ENCODE measurements around the gene UGT2B11. TPM values are rescaled to one million over a fixed set of nuclear protein-coding genes. Genes with fewer than 3 reads are reported as not detected.
"Not testable (repeated sequence)": the region's sequence is repeated elsewhere in the genome, so short reads cannot be mapped to it uniquely, and the experiment has no call there.

The UGT2B11 gene
- total and polyA plus RNA-seq, 2 donors (not counting 1 experiment from before 2014, with no cell fraction given): not detected

- ATAC-seq (ENCODE audit: low read depth); H3K79me2 ChIP-seq (ENCODE audit: control insufficient read depth, insufficient read depth, low read length); H3K9me3 Mint-ChIP-seq (ENCODE audit: insufficient read depth); intact Hi-C loops (cut with micrococcal nuclease); H2AFZ ChIP-seq (ENCODE audit: insufficient read depth, low read depth, low read length, poor library complexity, severe bottlenecking); H3K36me3 ChIP-seq (replicated peaks in 1 of 2; ENCODE audit: control extremely low read depth in 1 of 2, control insufficient read depth in 1 of 2, extremely low read depth in 1 of 2, insufficient read depth in 2 of 2, low read length in 1 of 2); H3K4me1 Mint-ChIP-seq; H3K4me1 ChIP-seq (ENCODE audit: control insufficient read depth in 2 of 2, insufficient read depth in 2 of 2, low read length in 2 of 2); H3K9ac ChIP-seq (ENCODE audit: low read length); H4K20me1 ChIP-seq (ENCODE audit: control insufficient read depth, insufficient read depth, low read length, poor library complexity, severe bottlenecking); H3K9me3 ChIP-seq (ENCODE audit: control extremely low read depth in 1 of 3, control insufficient read depth in 2 of 3, insufficient read depth in 1 of 3, low read length in 2 of 3); POLR2A ChIA-PET; H3K27me3 Mint-ChIP-seq; H3K4me3 Mint-ChIP-seq; H3K27ac ChIP-seq (ENCODE audit: low read length in 2 of 2); DNase-seq; H3K27me3 ChIP-seq (replicated peaks in 1 of 4; ENCODE audit: control extremely low read depth in 1 of 4, control insufficient read depth in 3 of 4, insufficient read depth in 4 of 4, low read length in 3 of 4); H3K27ac Mint-ChIP-seq; CTCF ChIA-PET; H3K4me2 ChIP-seq (replicated peaks; ENCODE audit: low read depth, low read length, poor library complexity, severe bottlenecking); H3K4me3 ChIP-seq (ENCODE audit: control extremely low read depth in 1 of 5, extremely low read depth in 1 of 5, insufficient read depth in 1 of 5, low read depth in 2 of 5, low read length in 4 of 5): not testable (repeated sequence)
- 68% methylated on average over 2 of the region's 3 CpGs for WGBS (ENCODE audit: insufficient coverage)
Measured at GRCh38 chr4:69242562-69243240, 28.2 kb upstream of the UGT2B11 start.

DNA sequence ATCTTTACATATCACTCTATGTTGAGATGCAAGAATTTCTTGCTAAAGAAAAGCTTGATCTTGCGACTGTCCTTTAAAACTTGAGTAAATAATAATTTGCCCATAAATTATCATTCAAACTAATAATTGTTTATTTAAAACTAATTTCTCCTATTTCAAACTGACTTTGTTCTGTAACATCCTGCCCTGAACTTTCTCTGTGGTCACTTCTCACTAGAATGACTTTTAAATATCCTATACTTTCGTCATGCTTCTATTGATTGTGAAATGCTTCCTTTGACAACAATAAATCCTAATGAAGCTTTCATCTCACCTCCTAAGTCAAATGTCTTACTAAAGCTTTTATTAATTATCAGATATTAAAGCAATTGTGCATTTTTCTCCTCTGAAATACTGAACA, 27.2 kb upstream of the UGT2B11 start:
- H3K27me3 ChIP-seq (replicated peaks in 1 of 4; ENCODE audit: control extremely low read depth in 1 of 4, control insufficient read depth in 3 of 4, insufficient read depth in 4 of 4, low read length in 3 of 4); H3K27ac Mint-ChIP-seq; H3K4me1 ChIP-seq (ENCODE audit: control insufficient read depth in 2 of 2, insufficient read depth in 2 of 2, low read length in 2 of 2); H3K4me2 ChIP-seq (replicated peaks; ENCODE audit: low read depth, low read length, poor library complexity, severe bottlenecking); H3K4me3 Mint-ChIP-seq; H2AFZ ChIP-seq (ENCODE audit: insufficient read depth, low read depth, low read length, poor library complexity, severe bottlenecking); ATAC-seq (ENCODE audit: low read depth); H3K4me3 ChIP-seq (ENCODE audit: control extremely low read depth in 1 of 5, extremely low read depth in 1 of 5, insufficient read depth in 1 of 5, low read depth in 2 of 5, low read length in 4 of 5); H3K79me2 ChIP-seq (ENCODE audit: control insufficient read depth, insufficient read depth, low read length); H3K27me3 Mint-ChIP-seq; H3K9me3 ChIP-seq (ENCODE audit: control extremely low read depth in 1 of 3, control insufficient read depth in 2 of 3, insufficient read depth in 1 of 3, low read length in 2 of 3); H3K9ac ChIP-seq (ENCODE audit: low read length); H3K27ac ChIP-seq (ENCODE audit: low read length in 2 of 2); DNase-seq; H4K20me1 ChIP-seq (ENCODE audit: control insufficient read depth, insufficient read depth, low read length, poor library complexity, severe bottlenecking); intact Hi-C loops (cut with micrococcal nuclease); CTCF ChIA-PET; POLR2A ChIA-PET; H3K9me3 Mint-ChIP-seq (ENCODE audit: insufficient read depth); H3K36me3 ChIP-seq (replicated peaks in 1 of 2; ENCODE audit: control extremely low read depth in 1 of 2, control insufficient read depth in 1 of 2, extremely low read depth in 1 of 2, insufficient read depth in 2 of 2, low read length in 1 of 2); H3K4me1 Mint-ChIP-seq: not testable (repeated sequence)
- WGBS (ENCODE audit: insufficient coverage): no CpG with 5 or more reads among the region's 2 CpGs

GRCh38 chr4:69240787-69241186, 26.2 kb upstream of the UGT2B11 start:
- H3K27me3 ChIP-seq (replicated peaks in 1 of 4; ENCODE audit: control extremely low read depth in 1 of 4, control insufficient read depth in 3 of 4, insufficient read depth in 4 of 4, low read length in 3 of 4); H3K27me3 Mint-ChIP-seq; H3K4me3 Mint-ChIP-seq; H4K20me1 ChIP-seq (ENCODE audit: control insufficient read depth, insufficient read depth, low read length, poor library complexity, severe bottlenecking); H3K79me2 ChIP-seq (ENCODE audit: control insufficient read depth, insufficient read depth, low read length); H2AFZ ChIP-seq (ENCODE audit: insufficient read depth, low read depth, low read length, poor library complexity, severe bottlenecking); H3K4me3 ChIP-seq (ENCODE audit: control extremely low read depth in 1 of 5, extremely low read depth in 1 of 5, insufficient read depth in 1 of 5, low read depth in 2 of 5, low read length in 4 of 5); H3K36me3 ChIP-seq (replicated peaks in 1 of 2; ENCODE audit: control extremely low read depth in 1 of 2, control insufficient read depth in 1 of 2, extremely low read depth in 1 of 2, insufficient read depth in 2 of 2, low read length in 1 of 2); H3K4me1 Mint-ChIP-seq; H3K4me1 ChIP-seq (ENCODE audit: control insufficient read depth in 2 of 2, insufficient read depth in 2 of 2, low read length in 2 of 2); H3K9ac ChIP-seq (ENCODE audit: low read length); POLR2A ChIA-PET; DNase-seq; H3K9me3 Mint-ChIP-seq (ENCODE audit: insufficient read depth); H3K27ac Mint-ChIP-seq; H3K27ac ChIP-seq (ENCODE audit: low read length in 2 of 2); CTCF ChIA-PET; H3K9me3 ChIP-seq (ENCODE audit: control extremely low read depth in 1 of 3, control insufficient read depth in 2 of 3, insufficient read depth in 1 of 3, low read length in 2 of 3); intact Hi-C loops (cut with micrococcal nuclease); H3K4me2 ChIP-seq (replicated peaks; ENCODE audit: low read depth, low read length, poor library complexity, severe bottlenecking); ATAC-seq (ENCODE audit: low read depth): not testable (repeated sequence)
- no CpG with 5 or more reads among the region's 3 CpGs for WGBS (ENCODE audit: insufficient coverage)
